Measurements from ENCODE around the gene KRT222.

DNA sequence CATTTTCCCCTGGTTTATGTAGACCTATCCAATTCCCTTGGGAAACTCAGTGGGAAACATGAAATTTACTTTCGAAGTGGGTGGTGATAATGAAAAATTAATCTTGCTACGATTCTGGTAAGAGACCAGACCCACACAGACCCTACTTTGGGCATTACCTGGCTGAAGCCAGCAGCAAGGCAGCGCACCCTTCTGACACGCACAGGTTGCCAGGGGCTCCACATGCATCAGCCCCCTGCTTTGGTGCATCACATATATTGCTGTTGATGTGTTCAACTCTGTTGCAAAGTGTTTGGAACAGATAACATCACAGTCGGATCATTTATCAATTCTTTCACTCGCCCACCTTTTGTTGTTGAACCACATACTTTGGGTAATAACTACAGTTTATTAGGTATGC, 44.0 kb downstream of the KRT222 start:
- TF ChIP-seq, protein P1, sequence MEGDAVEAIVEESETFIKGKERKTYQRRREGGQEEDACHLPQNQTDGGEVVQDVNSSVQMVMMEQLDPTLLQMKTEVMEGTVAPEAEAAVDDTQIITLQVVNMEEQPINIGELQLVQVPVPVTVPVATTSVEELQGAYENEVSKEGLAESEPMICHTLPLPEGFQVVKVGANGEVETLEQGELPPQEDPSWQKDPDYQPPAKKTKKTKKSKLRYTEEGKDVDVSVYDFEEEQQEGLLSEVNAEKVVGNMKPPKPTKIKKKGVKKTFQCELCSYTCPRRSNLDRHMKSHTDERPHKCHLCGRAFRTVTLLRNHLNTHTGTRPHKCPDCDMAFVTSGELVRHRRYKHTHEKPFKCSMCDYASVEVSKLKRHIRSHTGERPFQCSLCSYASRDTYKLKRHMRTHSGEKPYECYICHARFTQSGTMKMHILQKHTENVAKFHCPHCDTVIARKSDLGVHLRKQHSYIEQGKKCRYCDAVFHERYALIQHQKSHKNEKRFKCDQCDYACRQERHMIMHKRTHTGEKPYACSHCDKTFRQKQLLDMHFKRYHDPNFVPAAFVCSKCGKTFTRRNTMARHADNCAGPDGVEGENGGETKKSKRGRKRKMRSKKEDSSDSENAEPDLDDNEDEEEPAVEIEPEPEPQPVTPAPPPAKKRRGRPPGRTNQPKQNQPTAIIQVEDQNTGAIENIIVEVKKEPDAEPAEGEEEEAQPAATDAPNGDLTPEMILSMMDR (conservative IDR thresholded peaks at IDR 0.05 in 1 of 2, IDR thresholded peaks at IDR 0.05 in 1 of 2; ENCODE audit: extremely low read depth in 1 of 2, insufficient read depth in 1 of 2, low read depth in 1 of 2, low read length in 2 of 2), result no peak
- no peak for TF ChIP-seq EZH2 (IDR thresholded peaks at IDR 0.05; ENCODE audit: borderline replicate concordance, low read length)

Data from mammary epithelial cell (primary cell).